ENCODE measurements around the gene SPRED1.

DNA sequence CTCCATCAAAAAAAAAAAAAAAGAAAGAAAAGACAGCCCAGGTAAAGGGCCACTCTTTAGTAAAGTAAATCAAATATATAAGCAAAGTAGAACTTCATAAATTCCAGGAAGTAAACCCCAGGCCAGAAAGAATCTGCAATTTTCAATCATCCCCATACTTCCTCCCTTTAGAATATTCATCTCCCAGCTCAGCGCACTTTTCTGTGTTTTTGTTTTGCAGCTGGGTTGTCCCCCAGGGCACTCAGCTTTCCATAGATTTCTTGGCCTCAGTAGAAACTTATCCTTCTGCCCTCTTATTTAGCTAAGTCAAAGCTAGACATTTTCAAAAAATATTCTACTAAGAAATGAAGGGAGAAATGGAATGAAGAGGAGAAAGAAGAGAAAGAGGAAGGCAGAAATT, 24.0 kb upstream of the SPRED1 start:
- TF ChIP-seq, protein P1, sequence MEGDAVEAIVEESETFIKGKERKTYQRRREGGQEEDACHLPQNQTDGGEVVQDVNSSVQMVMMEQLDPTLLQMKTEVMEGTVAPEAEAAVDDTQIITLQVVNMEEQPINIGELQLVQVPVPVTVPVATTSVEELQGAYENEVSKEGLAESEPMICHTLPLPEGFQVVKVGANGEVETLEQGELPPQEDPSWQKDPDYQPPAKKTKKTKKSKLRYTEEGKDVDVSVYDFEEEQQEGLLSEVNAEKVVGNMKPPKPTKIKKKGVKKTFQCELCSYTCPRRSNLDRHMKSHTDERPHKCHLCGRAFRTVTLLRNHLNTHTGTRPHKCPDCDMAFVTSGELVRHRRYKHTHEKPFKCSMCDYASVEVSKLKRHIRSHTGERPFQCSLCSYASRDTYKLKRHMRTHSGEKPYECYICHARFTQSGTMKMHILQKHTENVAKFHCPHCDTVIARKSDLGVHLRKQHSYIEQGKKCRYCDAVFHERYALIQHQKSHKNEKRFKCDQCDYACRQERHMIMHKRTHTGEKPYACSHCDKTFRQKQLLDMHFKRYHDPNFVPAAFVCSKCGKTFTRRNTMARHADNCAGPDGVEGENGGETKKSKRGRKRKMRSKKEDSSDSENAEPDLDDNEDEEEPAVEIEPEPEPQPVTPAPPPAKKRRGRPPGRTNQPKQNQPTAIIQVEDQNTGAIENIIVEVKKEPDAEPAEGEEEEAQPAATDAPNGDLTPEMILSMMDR (IDR thresholded peaks at IDR 0.05 in 4 of 5, conservative IDR thresholded peaks at IDR 0.05 in 1 of 5), result no peak
- TF ChIP-seq POLR2A (IDR thresholded peaks at IDR 0.05), result no peak

All from gastrocnemius medialis (tissue), 4 donors.